ENCODE measurements around the gene ATP8B2.
"Not testable (repeated sequence)": the region's sequence is repeated elsewhere in the genome, so short reads cannot be mapped to it uniquely, and the experiment has no call there.

The ATP8B2 gene

GRCh38 chr1:154325583-154326545, 539 bp downstream of the ATP8B2 start:
- peak in 41 of 56 donors; percentile 3 to 63 (median 45) for DNase-seq

GRCh38 chr1:154326546-154327465, 1.5 kb downstream of the ATP8B2 start:
- DNase-seq, result no peak

- DNase-seq, result peak in 2 of 56 donors; percentile 29 to 36
Measured at GRCh38 chr1:154327466-154328317, 2.4 kb downstream of the ATP8B2 start.

- DNase-seq, result peak in 55 of 56 donors; percentile 9 to 89 (median 73)
Measured at GRCh38 chr1:154328318-154329151, 3.2 kb downstream of the ATP8B2 start.

- peak in 9 of 56 donors; percentile 10 to 48 (median 34) for DNase-seq
Measured at GRCh38 chr1:154329152-154329521, 3.8 kb downstream of the ATP8B2 start.

DNA sequence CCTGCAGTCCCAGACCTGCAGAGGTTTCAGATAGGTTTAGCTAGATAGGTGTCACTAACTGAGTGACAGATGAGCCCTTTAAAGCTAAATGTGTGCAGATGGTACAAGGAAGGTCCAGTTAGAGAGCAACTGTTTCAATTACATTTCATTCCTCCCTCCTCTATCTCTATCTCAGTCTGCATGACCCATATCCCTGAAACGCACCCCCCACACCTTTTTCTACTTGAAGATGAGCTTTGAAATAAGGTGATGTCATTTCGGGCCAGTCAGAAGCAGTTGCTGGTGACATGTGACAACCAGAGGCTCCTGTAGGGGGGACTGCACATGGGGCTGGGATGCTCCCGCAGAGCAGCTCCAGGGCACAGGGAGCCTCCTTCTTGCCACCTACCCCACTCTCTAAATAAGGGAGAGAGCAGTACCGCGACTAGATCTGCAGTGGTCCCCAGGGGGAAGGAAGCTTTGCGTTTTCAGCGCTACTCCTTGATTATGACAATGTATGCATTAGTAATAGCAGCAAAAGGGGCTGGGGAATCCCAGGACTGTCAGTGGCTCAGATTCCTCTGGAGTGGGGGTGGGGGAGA, 4.3 kb downstream of the ATP8B2 start:
- DNase-seq, result peak in 25 of 56 donors; percentile 1 to 57 (median 35)

DNA sequence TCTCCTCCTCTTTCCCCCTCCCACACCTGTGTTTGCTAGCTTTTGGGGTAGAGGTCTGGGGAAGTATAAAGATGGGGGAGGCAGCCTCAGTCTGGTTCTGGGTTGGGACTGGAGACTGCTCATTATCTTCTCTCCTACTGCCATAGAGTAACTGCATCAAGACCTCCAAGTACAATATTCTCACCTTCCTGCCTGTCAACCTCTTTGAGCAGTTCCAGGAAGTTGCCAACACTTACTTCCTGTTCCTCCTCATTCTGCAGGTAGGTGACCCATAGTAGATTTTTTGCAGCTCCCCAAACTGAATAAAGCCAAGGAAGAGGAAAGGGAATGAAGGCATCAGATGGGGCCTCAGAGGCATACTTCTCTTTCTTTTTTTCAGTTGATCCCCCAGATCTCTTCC, 5.3 kb downstream of the ATP8B2 start:
- DNase-seq, result no peak

- DNase-seq, result no peak
Measured at GRCh38 chr1:154334079-154335024, 9.0 kb downstream of the ATP8B2 start.

- peak in 45 of 56 donors; percentile 14 to 83 (median 47) for DNase-seq
Measured at GRCh38 chr1:154335025-154335714, 9.8 kb downstream of the ATP8B2 start.

DNA sequence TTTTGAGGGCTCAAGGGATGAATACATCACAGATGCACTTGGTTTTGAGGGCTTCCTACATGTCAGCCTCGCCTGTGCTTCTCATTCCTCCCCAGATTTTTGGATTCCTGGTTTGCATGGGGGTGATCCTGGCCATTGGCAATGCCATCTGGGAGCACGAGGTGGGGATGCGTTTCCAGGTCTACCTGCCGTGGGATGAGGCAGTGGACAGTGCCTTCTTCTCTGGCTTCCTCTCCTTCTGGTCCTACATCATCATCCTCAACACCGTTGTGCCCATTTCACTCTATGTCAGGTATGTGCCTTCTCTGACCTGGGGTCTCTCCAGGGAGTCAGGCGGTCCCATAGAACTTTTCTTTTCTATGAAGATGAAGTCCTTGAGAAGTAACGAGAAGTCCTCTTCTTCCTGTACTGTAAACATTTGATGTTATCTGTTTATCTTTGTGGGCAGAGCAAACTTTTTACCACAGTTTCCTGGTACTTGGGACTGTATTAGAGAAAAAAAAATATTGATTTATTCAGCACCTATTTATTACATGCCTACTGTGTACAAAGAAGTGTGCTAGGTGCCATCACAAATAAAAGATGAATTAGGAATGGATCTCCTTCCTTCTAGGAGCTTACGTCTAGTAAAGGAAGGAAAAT, 12.0 kb downstream of the ATP8B2 start:
- DNase-seq, result no peak

DNA sequence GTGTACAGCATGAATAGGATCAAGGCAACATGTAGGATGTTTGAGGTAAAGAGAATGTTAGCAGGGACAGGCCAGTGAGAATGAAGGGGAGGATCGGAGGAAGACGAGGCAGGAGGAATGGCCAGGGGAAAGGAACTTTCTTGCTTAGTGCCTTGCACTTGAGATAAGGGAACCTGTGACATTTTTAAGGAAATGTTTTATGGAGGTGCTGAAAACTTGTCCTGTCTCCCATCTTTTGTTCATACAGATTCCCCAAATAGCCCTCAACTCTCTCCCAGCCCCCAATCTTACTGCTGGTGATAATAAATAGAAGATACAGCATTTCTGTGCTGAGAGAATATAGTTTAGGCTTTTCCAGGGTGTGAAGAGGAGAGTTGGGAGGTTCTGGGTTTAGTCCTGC, 13.6 kb downstream of the ATP8B2 start:
- DNase-seq, result no peak

GRCh38 chr1:154341366-154341765, 16.0 kb downstream of the ATP8B2 start:
- DNase-seq, result not testable (repeated sequence)

DNA sequence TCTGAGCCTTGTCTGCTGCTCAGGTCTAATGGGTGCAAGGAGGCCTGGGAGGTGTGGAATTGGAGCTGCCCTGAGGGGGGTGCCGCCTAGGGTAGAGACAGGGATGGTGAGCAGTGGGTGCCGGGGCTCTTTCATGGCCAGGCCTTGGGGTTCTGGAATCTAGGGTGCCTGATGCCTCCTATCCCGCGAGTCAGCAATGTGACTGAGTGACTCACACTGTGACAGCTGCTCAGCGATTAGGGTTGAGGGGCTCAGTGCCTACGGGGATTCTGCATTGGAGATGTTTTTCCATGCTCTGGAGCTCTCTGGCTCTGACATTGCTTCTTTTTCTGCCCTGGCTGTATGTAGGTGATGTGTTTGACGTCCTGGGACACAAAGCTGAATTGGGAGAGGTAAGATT, 16.8 kb downstream of the ATP8B2 start:
- DNase-seq, result no peak

DNA sequence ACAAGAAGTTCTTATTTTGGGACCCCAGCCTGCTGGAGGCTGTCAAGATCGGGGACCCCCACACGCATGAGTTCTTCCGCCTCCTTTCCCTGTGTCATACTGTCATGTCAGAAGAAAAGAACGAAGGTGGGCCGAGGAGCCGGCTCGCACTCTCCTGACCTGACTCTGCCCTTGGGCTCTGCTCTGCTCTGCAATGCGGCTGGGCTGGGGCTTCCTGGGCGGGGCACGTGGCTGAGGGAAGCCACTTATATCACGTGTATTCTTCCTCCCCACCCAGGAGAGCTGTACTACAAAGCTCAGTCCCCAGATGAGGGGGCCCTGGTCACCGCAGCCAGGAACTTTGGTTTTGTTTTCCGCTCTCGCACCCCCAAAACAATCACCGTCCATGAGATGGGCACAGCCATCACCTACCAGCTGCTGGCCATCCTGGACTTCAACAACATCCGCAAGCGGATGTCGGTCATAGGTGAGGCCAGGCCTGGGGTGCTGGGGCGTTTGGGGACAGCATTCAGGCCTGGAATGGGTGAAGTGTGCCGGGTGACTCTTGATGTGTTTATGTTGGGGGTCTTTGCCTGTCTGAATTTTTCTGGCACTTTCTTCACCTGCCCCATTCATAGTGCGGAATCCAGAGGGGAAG, 17.6 kb downstream of the ATP8B2 start:
- DNase-seq, result no peak

DNA sequence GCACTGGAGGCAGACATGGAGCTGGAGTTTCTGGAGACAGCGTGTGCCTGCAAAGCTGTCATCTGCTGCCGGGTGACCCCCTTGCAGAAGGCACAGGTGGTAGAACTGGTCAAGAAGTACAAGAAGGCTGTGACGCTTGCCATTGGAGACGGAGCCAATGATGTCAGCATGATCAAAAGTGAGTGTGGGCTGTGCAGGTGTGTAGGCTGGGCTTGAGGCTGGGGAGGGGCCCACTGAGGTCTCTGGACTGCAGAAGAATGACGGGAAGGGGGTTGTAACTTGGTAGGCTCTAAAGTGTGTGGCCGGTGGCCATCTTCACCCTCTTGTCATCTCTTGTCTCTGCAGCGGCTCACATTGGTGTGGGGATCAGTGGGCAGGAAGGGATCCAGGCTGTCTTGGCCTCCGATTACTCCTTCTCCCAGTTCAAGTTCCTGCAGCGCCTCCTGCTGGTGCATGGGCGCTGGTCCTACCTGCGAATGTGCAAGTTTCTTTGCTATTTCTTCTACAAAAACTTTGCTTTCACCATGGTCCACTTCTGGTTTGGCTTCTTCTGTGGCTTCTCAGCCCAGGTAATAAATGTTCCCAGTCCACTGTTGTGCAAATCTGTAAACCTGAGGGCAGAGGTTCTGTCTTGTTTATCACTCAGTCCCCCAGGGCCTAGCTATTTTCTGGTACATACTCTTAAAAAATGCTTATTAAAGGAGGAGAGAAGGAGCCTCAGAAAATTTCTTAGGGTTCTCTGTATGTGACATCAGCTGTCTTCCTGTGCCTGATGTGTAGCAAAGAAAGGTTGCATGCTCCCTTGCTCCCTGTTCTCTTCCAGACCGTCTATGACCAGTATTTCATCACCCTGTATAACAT, 19.9 kb downstream of the ATP8B2 start:
- DNase-seq, result peak in 2 of 56 donors; percentile 6 to 7

Data from amygdala (tissue), 56 donors.